HG02970 (cell line): ENCODE measurements around the gene CPNE6.

Source experiments
- ATAC-seq: cut with Tn5 transposase; IDR thresholded peaks from one replicate; pipeline ENCODE4 v1.9.1; 2021; ENCODE audit warnings: mild to moderate bottlenecking, moderate library complexity, moderate number of reproducible peaks; ENCODE audit not compliant: unreplicated experiment, low FRiP score

CPNE6 gene

DNA sequence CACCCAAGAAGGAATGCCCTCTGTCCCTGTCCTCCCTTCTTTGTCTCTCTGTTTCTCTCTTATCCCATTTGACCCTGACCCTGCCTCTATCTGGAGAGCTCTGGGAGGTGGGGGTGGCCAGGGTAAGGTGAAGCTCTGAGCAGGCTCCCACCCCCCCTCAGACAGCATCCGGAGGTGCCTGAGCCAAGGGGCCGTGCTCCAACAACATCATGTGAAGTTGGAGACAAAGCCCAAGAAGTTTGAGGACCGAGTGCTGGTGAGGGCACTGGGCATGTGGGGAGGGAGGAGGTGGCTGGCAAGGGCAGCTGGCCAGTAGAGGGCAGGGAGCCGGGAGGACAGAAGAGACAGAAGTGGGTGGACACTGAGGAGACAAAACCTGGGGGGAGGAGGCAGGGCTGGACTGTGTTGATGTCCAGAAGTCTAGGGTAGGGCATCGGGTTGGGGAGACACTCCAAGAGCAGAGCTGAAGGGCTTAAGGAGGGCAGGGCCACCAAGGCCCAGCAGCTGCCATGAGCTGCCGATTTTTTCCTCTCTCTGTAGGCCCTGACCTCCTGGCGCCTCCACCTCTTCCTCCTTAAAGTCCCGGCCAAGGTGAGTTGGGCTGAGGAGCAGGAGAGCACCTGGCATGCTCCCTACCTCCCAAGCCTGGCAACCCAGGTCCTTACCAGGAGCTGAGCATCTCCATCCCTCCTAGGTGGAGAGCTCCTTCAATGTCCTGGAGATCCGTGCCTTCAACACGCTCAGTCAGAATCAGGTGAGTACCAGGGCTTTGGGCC, 17.6 kb upstream of the CPNE6 start:
- ATAC-seq: no peak

GRCh38 chr14:24054324-24054641, 17.1 kb upstream of the CPNE6 start:
- no peak for ATAC-seq

GRCh38 chr14:24054646-24055045, 16.7 kb upstream of the CPNE6 start:
- ATAC-seq: no peak

DNA sequence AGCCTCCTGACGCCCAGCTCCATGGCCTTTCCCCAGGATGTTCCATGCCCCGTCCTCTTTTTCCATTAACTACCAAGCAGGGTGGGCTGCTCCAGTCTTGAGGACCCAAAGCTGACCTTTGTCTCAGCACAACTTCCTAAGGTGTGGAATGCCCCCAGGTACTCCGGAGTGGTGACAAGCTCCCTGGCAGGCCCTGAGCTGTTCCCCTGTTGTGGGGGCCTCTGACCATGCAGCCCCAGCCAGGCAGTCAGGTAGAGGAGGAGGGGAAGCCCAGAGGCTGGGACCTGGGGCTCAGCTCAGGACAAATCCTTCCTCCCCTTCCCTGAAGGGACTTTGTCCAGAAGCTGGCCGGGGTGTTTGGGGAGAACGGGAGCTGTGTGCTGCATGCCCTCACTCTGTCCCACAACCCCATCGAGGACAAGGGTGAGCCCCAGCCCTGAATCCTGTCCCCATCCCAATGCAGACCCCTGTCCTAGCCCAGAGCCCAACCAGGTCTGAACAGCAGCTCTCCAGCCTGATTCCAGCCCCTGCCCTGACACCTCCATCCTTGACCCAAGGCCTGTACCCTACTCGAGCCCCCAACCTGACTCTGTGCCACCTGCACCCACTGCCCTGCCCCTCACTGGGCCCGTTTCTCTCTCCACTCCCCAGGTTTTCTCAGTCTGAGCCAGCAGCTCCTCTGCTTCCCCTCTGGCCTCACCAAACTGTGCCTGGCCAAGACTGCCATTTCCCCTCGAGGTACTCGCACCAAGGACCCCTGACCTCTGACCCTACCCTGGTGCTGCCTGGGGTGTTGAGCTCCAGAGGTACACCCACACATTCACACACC, 15.2 kb upstream of the CPNE6 start:
- ATAC-seq: no peak

DNA sequence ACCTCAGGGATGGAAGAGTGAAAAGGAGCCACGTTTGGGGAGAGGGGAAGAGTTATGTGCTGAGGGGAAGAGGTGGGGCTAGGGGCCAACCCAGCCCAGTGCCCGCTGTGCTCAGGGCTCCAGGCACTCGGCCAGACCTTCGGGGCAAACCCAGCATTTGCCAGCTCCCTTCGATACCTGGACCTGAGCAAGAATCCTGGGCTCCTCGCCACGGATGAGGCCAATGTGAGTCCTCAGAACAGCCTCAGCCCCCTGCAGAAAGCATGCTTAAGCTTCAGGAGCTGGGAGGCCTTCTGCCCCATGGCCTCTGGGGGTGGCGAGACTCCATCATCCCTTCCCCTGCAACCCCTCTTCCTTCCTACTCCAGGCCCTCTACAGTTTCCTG, 14.6 kb upstream of the CPNE6 start:
- no peak for ATAC-seq

- ATAC-seq: no peak
Measured at GRCh38 chr14:24057271-24057670, 14.1 kb upstream of the CPNE6 start.

GRCh38 chr14:24057867-24058259, 13.5 kb upstream of the CPNE6 start:
- ATAC-seq: no peak

GRCh38 chr14:24058260-24058950, 13.0 kb upstream of the CPNE6 start:
- no peak for ATAC-seq

- no peak for ATAC-seq
Measured at GRCh38 chr14:24058951-24059475, 12.3 kb upstream of the CPNE6 start.

DNA sequence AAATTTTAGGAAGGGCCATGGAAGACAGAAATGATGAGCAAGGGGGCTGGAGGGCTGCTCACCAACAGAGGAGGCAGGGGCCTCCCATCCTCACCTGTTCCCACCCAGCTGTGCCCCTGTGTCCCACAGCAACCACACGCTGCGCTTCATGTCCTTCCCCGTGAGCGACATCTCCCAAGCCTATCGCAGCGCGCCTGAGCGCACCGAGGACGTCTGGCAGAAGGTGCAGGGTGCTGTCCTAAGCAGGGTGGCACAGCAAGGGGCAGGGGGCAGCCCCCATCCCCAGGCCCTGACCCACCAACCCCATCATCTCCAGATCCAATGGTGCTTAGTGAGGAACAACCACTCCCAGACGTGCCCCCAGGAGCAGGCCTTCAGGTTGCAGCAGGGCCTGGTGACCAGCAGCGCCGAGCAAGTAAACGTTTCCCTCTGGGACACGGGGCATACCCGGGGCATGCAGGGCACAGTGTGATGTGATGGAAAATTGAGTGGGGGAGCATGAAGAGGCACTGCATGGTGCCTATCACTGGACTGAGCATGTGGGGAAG, 11.4 kb upstream of the CPNE6 start:
- no peak for ATAC-seq

GRCh38 chr14:24060443-24060842, 10.9 kb upstream of the CPNE6 start:
- no peak for ATAC-seq

GRCh38 chr14:24060984-24061913, 10.1 kb upstream of the CPNE6 start:
- ATAC-seq: no peak

DNA sequence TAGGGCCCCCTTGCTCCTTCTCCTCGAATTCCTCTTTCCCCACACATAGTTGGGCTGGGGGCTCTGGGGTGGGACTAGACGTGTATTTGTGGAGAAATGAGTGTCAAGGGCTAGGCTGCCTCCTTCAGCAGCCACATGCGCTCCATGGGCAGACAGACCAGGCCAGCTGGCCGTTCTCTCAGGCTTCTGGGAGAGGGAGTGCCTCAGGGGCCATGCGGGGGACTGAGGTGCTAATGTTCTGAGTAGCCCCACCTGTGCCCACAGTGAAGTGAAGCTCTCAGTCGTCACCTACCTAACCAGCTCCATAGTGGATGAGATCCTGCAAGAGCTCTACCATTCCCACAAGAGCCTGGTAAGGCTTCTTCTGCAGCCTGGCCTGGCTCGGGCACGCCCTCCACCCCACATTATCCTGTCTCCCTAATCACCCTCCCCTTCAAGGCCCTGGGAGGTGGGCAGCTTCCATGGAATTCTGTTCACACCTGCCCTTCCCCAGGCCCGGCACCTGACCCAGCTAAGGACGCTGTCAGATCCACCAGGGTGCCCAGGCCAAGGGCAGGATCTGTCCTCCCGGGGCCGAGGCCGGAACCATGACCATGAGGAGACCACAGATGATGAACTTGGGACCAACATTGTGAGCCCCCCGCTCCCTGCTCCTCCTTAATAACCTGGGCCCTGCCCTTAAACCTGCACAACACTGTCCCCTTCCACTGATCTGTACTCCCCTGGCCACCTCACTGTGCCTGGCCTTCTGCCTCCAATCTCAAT, 9.0 kb upstream of the CPNE6 start:
- no peak for ATAC-seq

DNA sequence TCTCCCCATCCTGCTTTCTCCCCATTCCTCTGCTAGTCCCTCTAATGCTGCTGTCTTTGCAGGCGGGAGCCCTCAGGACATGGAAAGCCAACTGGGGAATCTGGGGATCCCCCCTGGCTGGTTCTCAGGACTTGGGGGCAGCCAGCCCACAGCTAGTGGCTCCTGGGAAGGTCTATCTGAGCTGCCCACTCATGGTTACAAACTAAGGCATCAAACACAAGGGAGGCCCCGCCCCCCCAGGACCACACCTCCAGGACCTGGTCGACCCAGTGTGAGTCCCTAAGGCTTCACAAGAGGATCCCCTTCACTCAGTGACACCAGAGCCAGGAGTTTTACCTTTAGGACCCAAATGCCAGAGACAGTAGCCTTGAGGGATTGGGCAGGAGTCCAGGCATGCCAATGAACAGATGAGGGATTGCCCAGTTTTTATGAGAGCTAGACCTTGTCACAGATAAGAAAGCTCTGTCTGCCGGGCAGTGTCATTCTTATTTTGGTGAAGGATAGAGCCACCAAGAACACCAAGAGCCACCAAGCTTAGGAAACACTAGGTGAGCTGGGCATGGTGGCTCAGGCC, 8.0 kb upstream of the CPNE6 start:
- no peak for ATAC-seq

DNA sequence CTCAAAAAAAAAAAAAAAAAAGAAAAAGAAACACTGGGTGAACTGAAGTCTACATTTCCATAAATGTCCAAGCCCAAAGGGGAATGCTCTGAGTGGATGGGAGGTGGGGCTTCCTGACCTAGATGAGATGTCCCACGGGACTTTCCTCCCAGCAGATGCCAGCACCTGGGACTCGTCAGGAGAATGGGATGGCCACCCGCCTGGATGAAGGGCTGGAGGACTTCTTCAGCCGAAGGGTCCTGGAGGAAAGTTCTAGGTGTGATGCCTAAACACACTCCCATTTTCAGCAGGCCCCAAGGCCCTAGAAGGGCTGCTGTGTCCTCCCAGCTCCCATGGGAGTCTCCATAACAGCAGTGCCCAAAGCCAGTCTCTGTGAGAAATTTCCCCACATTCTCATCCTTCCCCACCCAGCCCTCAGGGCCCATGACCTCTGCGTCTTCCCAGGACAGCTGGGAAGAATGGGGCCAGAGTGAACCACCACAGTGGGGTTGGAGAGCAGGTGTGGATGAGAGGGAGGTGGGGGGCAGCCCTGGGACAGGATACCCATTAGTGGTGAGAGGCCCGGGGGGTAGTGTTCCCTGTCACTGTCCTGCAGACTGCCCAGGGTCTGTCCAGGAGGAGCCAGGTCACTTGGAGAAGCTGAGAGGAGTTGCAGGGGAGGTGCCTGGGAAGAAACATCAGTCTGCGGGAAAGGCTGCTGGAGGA, 7.1 kb upstream of the CPNE6 start:
- ATAC-seq: no peak

DNA sequence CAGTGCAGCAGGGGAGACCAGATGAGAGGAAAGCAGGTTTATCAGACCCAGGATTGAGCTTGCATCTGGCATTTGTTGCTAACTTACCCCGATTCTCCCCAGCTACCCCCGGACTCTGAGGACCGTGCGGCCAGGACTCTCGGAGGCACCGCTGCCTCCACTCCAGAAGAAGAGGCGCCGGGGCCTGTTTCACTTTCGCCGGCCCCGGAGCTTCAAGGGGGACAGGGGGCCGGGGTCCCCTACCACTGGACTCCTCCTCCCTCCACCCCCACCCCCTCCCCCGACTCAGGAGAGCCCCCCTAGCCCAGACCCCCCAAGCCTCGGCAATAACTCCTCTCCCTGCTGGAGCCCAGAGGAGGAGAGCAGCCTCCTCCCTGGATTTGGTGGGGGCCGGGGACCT, 6.5 kb upstream of the CPNE6 start:
- no peak for ATAC-seq

GRCh38 chr14:24065408-24065807, 6.0 kb upstream of the CPNE6 start:
- no peak for ATAC-seq

- no peak for ATAC-seq
Measured at GRCh38 chr14:24066496-24067132, 4.7 kb upstream of the CPNE6 start.
